ENCODE data around the gene MEIKIN. TPM values are rescaled to one million over a fixed set of nuclear protein-coding genes. Genes with fewer than 3 reads are reported as not detected.

Gene MEIKIN
- total RNA-seq, 1 donor from 2014 or later: not detected

DNA sequence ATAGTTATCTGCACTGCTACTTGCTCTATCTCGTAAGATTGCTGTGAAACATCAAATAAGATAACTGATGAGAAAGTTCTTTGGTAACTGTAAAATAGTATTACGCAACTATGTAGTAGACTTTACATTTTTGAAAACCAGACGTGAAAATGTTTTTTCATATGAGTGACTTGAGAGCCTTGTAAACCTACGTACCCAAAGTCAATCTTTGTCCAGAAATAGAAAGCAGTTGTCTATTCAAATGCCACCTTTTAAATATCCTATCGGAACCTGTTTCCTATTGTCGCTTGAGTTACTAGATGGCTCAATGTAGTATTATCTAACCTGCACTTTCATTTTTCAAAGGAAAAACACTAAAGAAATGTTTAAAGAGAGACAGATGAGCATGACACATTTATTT is 150.2 kb downstream of the MEIKIN start:
- Mint-ChIP-seq H3K27ac (ENCODE audit: unreplicated experiment) (peak overlapping the region; percentile 44), H3K36me3 (ENCODE audit: low read depth, unreplicated experiment) (no peaks in the 10 kb centered on the region), H3K4me3 (ENCODE audit: unreplicated experiment) (peak overlapping the region; percentile 87), H3K27me3 (ENCODE audit: unreplicated experiment) (peaks cover 3% of the 10 kb centered on the region), H3K9me3 (ENCODE audit: unreplicated experiment) (no peaks in the 10 kb centered on the region), H3K4me1 (ENCODE audit: unreplicated experiment) (peaks cover 25% of the 10 kb centered on the region)
- no peak for DNase-seq (ENCODE audit: low spot score)
- TF ChIP-seq, protein P1, sequence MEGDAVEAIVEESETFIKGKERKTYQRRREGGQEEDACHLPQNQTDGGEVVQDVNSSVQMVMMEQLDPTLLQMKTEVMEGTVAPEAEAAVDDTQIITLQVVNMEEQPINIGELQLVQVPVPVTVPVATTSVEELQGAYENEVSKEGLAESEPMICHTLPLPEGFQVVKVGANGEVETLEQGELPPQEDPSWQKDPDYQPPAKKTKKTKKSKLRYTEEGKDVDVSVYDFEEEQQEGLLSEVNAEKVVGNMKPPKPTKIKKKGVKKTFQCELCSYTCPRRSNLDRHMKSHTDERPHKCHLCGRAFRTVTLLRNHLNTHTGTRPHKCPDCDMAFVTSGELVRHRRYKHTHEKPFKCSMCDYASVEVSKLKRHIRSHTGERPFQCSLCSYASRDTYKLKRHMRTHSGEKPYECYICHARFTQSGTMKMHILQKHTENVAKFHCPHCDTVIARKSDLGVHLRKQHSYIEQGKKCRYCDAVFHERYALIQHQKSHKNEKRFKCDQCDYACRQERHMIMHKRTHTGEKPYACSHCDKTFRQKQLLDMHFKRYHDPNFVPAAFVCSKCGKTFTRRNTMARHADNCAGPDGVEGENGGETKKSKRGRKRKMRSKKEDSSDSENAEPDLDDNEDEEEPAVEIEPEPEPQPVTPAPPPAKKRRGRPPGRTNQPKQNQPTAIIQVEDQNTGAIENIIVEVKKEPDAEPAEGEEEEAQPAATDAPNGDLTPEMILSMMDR (IDR thresholded peaks at IDR 0.05; ENCODE audit: unreplicated experiment): no peak

DNA sequence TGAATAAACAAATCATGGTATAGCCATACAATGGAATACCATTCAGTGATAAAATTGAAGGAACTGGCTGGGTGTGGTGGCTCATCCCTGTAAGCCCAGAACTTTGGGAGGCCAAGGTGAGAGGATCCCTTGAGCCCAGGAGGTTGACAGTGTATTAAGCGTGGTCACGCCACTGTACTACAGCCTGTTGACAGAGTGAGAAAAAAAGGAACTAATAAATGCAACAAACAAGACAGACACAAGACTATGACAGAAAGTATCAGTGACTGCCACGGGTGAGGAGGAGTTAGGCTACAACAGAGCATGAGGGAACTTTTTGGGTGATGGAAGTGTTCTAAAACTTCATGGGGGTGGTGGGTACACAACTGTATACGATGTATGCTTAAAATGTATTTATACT is 150.9 kb downstream of the MEIKIN start:
- no peaks in the 10 kb centered on the region for H3K9me3 Mint-ChIP-seq (ENCODE audit: unreplicated experiment)
- TF ChIP-seq, protein P1 (IDR thresholded peaks at IDR 0.05; ENCODE audit: unreplicated experiment): no peak
- H3K4me3 Mint-ChIP-seq (ENCODE audit: unreplicated experiment): peak overlapping the region; percentile 79
- H3K36me3 Mint-ChIP-seq (ENCODE audit: low read depth, unreplicated experiment): no peaks in the 10 kb centered on the region
- peaks cover 3% of the 10 kb centered on the region for H3K27me3 Mint-ChIP-seq (ENCODE audit: unreplicated experiment)
- peaks cover 25% of the 10 kb centered on the region for H3K4me1 Mint-ChIP-seq (ENCODE audit: unreplicated experiment)
- no peak overlapping the region for H3K27ac Mint-ChIP-seq (ENCODE audit: unreplicated experiment)
- no peak for DNase-seq (ENCODE audit: low spot score)

DNA sequence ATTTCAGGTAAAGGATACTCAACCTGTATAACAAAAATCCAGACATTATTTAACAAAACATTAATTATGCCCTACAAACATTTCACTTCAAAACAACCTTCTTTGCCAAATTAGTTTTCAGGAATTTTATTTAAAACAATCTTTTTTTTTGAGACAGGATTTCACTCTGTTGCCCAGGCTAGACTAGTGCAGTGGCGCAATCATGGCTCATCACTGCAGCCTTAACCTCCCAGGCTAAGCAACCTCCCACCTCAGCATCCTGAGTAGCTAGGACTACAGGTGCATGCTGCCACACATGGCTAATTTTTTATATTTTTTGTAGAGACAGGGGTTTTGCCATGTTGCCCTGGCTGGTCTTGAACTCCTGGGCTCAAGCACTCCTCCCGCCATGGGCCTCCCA is 152.6 kb downstream of the MEIKIN start:
- Mint-ChIP-seq H3K27me3 (ENCODE audit: unreplicated experiment) (peaks cover 4% of the 10 kb centered on the region), H3K9me3 (ENCODE audit: unreplicated experiment) (no peaks in the 10 kb centered on the region), H3K27ac (ENCODE audit: unreplicated experiment) (no peak overlapping the region), H3K4me1 (ENCODE audit: unreplicated experiment) (peaks cover 24% of the 10 kb centered on the region), H3K36me3 (ENCODE audit: low read depth, unreplicated experiment) (no peaks in the 10 kb centered on the region), H3K4me3 (ENCODE audit: unreplicated experiment) (no peak overlapping the region)
- TF ChIP-seq, protein P1 (IDR thresholded peaks at IDR 0.05; ENCODE audit: unreplicated experiment): no peak
- no peak for DNase-seq (ENCODE audit: low spot score)

DNA sequence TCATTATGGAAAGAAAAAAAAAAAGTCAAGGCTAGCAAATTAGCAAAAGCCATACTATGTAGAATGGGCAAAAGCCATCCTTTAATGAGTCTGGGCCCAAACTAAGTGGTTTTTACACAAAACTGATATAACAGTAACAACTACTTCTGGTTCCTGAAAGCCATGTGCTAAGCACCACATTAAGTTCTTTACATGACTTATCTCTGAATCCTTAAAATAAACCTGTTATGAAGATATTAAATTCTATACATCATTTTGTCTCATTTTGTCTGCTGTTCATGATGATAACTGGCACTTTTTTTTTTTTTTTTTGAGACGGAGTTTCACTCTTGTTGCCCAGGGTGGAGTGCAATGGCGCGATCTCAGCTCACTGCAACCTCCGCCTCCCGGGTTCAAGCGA is 153.6 kb downstream of the MEIKIN start:
- no peaks in the 10 kb centered on the region for H3K9me3 Mint-ChIP-seq (ENCODE audit: unreplicated experiment)
- H3K4me1 Mint-ChIP-seq (ENCODE audit: unreplicated experiment): peaks cover 20% of the 10 kb centered on the region
- H3K4me3 Mint-ChIP-seq (ENCODE audit: unreplicated experiment): no peak overlapping the region
- H3K27me3 Mint-ChIP-seq (ENCODE audit: unreplicated experiment): peaks cover 4% of the 10 kb centered on the region
- no peak overlapping the region for H3K27ac Mint-ChIP-seq (ENCODE audit: unreplicated experiment)
- TF ChIP-seq, protein P1 (IDR thresholded peaks at IDR 0.05; ENCODE audit: unreplicated experiment): no peak
- no peak for DNase-seq (ENCODE audit: low spot score)
- H3K36me3 Mint-ChIP-seq (ENCODE audit: low read depth, unreplicated experiment): no peaks in the 10 kb centered on the region

DNA sequence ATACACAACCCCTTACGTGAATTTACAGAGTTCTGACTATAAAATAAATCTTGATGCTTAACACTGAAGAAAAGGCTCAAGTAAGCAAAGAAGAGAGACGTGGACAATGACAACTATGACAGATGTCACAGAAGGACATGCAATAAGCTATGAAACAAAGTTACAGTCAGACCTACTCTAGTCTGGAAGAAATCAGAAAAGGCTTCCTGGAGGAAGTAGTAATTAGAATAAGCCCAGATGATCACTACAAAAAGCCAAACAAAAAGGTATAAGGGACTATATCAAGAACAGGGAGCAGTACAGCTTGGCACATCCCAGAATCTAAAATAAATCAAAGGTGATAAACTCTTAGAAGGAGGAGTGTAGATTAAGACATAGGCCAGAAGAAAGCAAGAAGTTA is 154.9 kb downstream of the MEIKIN start:
- DNase-seq (ENCODE audit: low spot score): no peak
- Mint-ChIP-seq H3K36me3 (ENCODE audit: low read depth, unreplicated experiment) (no peaks in the 10 kb centered on the region), H3K4me1 (ENCODE audit: unreplicated experiment) (peaks cover 13% of the 10 kb centered on the region), H3K27me3 (ENCODE audit: unreplicated experiment) (peaks cover 1% of the 10 kb centered on the region), H3K27ac (ENCODE audit: unreplicated experiment) (no peak overlapping the region), H3K4me3 (ENCODE audit: unreplicated experiment) (no peak overlapping the region), H3K9me3 (ENCODE audit: unreplicated experiment) (no peaks in the 10 kb centered on the region)
- TF ChIP-seq, protein P1 (IDR thresholded peaks at IDR 0.05; ENCODE audit: unreplicated experiment): no peak
